Kidney epithelial cell (primary cell): Measurements from ENCODE around the gene ATCAY. TPM values are rescaled to one million over a fixed set of nuclear protein-coding genes. Genes with fewer than 3 reads are reported as not detected.

ENCODE experiments used
- DNase-seq: peaks from one replicate; pipeline ENCODE4 v3.0.0-alpha.2; 2010; ENCODE audit warnings: low read depth
- H3K27me3 ChIP-seq: 2 replicates; pipeline ENCODE4 v1.6.0; 2011; ENCODE audit warnings: low read length; ENCODE audit not compliant: control insufficient read depth, insufficient read depth
- H3K36me3 ChIP-seq: 2 replicates; pipeline ENCODE4 v1.5.1; 2011; ENCODE audit warnings: low read length; ENCODE audit not compliant: control insufficient read depth, insufficient read depth
- H3K4me3 ChIP-seq: 2 replicates; pipeline ENCODE4 v1.5.1; 2011; ENCODE audit warnings: low read depth, mild to moderate bottlenecking, control low read depth, low read length
- total RNA-seq: library from RNA; depleted of rRNA; stranded (reverse); fragments of >200 nt; gene quantifications from 2 replicates; pipeline ENCODE4 v1.2.3, GENCODE V29; 2015
- TF ChIP-seq, protein P1 (sequence below): IDR thresholded peaks from 2 replicates; pipeline ENCODE4 v1.5.1; 2011; ENCODE audit warnings: mild to moderate bottlenecking, moderate library complexity, low read length, control low read depth, inconsistent platforms; ENCODE audit not compliant: insufficient read depth, poor library complexity, severe bottlenecking

ATCAY gene
- total RNA-seq, 1 donor from 2014 or later: not detected

DNA sequence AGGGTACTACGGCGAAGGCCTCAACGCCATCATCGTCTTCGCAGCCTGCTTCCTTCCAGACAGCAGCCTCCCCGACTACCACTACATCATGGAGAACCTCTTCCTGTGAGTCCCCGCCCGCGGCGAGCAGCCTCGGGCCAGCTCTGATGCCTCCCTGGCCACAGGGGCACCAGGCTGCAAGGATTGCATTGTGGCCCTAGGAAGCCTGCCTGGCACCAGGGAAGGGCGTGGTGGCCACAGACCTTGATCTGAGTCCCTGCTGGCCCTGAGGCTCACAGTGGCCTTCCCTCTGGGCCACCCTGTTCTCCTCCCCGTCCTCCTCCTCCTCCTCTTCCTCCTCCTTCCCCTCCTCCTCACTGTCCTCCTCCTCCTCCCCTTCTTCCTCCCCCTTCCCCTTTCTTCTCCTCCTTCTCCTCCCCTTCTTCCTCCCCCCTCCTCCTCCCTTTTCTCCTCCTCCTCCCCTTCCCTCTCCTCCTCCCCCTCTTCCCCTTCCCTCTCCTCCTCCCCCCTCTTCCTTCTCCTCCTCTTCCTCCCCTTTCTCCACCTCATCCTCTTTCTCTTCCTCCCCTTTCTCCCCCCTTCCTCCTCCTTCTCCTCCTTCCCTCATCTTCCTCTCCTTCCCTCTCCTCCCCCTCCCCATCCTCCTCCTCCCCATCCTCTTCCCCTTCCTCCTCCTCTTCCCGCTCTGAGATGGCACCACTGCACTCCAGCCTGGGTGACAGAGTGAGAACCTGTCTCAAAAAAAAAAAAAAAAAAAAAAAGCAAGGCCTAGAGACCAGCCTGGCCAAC, 28.0 kb downstream of the ATCAY start:
- H3K36me3 ChIP-seq: no peaks in the 10 kb centered on the region
- H3K4me3 ChIP-seq: no peak overlapping the region
- H3K27me3 ChIP-seq: no peaks in the 10 kb centered on the region
- DNase-seq: no peak
- TF ChIP-seq, protein P1, sequence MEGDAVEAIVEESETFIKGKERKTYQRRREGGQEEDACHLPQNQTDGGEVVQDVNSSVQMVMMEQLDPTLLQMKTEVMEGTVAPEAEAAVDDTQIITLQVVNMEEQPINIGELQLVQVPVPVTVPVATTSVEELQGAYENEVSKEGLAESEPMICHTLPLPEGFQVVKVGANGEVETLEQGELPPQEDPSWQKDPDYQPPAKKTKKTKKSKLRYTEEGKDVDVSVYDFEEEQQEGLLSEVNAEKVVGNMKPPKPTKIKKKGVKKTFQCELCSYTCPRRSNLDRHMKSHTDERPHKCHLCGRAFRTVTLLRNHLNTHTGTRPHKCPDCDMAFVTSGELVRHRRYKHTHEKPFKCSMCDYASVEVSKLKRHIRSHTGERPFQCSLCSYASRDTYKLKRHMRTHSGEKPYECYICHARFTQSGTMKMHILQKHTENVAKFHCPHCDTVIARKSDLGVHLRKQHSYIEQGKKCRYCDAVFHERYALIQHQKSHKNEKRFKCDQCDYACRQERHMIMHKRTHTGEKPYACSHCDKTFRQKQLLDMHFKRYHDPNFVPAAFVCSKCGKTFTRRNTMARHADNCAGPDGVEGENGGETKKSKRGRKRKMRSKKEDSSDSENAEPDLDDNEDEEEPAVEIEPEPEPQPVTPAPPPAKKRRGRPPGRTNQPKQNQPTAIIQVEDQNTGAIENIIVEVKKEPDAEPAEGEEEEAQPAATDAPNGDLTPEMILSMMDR: no peak

DNA sequence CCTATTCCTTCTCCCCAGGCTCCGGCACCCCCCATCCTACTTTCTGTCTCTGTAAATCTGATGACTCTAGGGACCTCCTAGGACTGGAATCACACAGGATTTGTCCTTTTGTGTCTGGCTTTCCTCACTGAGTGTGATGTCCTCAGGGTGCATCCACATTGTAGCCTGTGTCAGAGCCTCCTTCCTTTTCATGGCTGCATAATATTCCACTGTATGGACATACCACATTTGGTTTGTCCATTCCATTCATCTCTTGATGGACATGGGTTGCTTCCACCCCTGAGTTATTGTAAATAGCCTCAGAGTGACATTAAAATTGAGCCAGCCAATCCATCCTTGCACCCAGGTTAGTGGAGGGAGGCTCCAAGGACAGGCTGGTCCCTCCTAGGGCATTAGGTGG, 29.6 kb downstream of the ATCAY start:
- Histone ChIP-seq H3K4me3 (no peak overlapping the region), H3K27me3 (no peaks in the 10 kb centered on the region), H3K36me3 (no peaks in the 10 kb centered on the region)
- no peak for DNase-seq
- TF ChIP-seq, protein P1: no peak

DNA sequence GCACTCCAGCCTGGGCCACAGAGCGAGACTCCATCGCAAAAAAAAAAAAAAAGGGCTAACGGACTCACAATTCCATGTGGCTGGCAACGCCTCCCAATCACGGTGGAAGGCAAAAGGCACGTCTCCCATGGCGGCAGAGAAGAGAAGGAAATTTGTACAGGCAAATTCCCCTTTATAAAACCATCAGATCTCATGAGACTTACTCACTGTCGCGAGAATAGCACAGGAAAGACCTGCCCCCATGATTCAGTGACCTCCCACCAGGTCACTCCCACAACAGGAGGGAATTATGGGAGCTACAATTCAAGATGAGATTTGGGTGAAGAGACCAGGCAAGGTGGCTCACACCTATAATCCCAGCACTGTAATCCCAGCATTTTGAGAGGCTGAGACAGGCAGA, 33.7 kb downstream of the ATCAY start:
- Histone ChIP-seq H3K27me3 (no peaks in the 10 kb centered on the region), H3K36me3 (no peaks in the 10 kb centered on the region), H3K4me3 (no peak overlapping the region)
- DNase-seq: no peak
- TF ChIP-seq, protein P1: no peak

DNA sequence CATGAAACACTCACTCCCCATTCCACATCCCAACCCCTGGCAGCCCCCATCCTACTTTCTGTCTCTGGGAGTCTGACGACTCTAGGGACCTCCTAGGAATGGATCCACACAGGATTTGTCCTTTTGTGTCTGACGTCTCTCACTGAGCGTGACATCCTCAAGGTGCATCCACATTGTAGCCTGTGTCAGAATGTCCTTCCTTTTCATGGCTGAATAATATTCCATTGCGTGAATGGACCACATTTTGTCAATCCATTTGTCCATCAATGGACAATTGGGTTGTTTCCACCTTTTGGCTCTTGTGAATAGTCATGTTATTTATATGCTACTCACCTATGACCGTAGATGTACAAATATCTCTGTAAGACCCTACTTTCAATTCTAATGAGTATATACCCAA, 35.5 kb downstream of the ATCAY start:
- no peak overlapping the region for H3K4me3 ChIP-seq
- TF ChIP-seq, protein P1: no peak
- DNase-seq: no peak
- H3K27me3 ChIP-seq: no peaks in the 10 kb centered on the region
- no peaks in the 10 kb centered on the region for H3K36me3 ChIP-seq

DNA sequence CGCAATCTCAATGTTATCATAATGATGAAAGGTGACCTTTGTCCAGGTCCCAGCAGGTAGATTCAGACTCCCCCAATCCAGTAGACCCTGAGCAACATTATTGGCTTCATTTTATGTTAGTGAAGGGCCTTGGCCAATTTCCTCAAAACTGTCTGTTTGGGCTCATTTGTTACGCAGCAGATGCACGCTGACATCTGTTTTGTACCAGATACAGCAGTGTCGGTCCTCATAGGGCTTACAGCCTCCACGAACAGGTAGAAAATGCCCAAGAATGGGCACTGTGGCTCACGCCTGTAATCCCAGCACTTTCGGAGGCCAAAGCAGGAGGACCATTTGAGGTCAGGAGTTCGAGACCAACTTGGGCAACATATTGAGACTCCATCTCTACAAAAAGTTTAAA, 39.3 kb downstream of the ATCAY start:
- no peaks in the 10 kb centered on the region for H3K36me3 ChIP-seq
- TF ChIP-seq, protein P1: no peak
- H3K27me3 ChIP-seq: no peaks in the 10 kb centered on the region
- no peak for DNase-seq
- no peak overlapping the region for H3K4me3 ChIP-seq
